ENCODE data around the gene LASP1NB.
A peak's percentile ranks its signal among the peaks of the same experiment; 100 is the strongest.
"Not testable (repeated sequence)": the region's sequence is repeated elsewhere in the genome, so short reads cannot be mapped to it uniquely, and the experiment has no call there.

LASP1NB gene

DNA sequence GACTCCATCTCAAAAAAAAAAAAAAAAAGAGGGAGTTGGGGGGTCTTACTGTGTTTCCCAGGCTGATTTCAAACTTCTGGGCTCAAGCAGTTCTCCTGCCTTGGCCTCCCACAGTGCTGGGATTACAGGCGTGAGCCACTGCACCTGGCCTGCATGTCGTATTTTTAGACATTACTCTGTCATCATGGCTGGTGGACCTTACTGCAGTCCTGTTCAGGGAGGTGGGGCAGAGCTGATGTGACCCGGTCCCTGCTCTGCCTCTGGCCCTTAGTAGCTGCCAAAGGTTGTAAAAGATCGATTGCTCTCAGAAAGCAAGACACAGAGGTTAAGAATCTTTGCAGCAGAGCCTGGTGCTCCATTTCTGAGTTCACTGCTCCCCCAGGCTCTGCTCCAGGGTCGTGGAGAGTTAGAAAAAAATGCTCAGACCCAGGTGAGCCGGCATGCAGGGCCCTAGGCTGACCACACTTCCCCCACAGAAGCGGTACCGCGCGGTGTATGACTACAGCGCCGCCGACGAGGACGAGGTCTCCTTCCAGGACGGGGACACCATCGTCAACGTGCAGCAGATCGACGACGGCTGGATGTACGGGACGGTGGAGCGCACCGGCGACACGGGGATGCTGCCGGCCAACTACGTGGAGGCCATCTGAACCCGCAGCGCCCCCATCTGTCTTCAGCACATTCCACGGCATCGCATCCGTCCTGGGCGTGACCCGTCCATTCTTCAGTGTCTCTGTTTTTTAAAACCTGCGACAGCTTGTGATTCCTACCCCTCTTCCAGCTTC is 7.1 kb upstream of the LASP1NB start:
- no peak for DNase-seq

DNA sequence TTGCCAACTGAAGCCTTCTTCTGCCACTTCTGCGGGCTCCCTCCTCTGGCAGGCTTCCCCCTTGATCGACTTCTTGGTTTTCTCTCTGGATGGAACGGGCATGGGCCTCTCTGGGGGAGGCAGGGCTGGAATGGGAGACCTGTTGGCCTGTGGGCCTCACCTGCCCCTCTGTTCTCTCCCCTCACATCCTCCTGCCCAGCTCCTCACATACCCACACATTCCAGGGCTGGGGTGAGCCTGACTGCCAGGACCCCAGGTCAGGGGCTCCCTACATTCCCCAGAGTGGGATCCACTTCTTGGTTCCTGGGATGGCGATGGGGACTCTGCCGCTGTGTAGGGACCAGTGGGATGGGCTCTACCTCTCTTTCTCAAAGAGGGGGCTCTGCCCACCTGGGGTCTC is 6.5 kb upstream of the LASP1NB start:
- DNase-seq: no peak

GRCh38 chr17:38919316-38920078 is 5.9 kb upstream of the LASP1NB start:
- no peak for DNase-seq

- DNase-seq: no peak
These were observed 4.8 kb upstream of the LASP1NB start for GRCh38 chr17:38920374-38921291.

DNA sequence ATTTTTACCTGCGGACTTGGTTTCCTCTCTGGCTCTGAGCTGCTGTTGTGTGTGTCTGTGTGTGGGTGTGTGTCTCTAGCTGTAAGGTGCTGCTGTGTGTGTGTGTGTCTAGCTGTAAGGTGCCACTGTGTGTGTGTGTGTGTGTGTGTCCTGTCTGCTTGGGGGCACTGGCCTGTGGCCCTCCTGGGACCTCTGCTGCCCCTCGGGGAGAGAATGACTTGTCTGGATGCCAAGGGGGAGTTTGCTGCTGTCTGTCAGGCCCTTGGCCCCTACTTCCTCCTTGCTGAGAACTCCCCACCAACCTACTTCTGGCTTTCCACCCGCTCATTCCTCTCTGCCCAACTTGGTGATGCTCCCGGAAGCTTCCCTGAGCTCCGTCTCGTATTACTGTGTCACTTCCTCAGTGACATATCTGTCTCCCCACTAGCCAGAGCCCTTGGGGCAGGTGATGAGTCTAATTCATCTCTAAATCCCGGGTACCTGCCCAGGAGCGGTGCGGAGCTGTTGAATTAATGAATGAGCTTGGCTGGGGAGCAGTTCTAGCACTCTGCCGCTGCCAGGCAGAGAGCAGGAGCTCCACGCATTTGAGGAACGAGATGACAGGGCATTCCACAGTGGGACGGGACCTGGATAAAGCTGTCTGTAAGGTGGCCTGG is 3.5 kb upstream of the LASP1NB start:
- no peak for DNase-seq

GRCh38 chr17:38922538-38923297 is 2.7 kb upstream of the LASP1NB start:
- DNase-seq: no peak

GRCh38 chr17:38926293-38927070 is 1.1 kb downstream of the LASP1NB start:
- DNase-seq: no peak

- not testable (repeated sequence) for DNase-seq
These were observed 5.4 kb downstream of the LASP1NB start for GRCh38 chr17:38930782-38931181.

DNA sequence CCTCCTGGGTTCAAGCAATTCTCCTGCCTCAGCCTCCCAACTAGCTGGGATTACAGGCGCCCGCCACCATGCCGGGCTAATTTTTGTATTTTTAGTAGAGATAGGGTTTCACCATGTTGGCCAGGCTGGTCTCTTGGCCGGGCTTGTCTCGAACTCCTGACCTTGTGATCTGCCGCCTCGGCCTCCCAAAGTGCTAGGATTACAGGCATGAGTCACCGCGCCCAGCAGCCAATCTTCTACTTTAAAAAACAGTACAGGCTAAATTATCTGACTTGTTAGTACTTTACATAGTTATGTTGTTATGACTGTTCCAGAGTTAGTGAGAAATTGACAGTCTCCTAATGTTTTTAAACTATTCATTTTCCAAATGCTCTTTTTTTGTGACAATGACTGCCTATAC is 8.5 kb downstream of the LASP1NB start:
- not testable (repeated sequence) for DNase-seq

DNA sequence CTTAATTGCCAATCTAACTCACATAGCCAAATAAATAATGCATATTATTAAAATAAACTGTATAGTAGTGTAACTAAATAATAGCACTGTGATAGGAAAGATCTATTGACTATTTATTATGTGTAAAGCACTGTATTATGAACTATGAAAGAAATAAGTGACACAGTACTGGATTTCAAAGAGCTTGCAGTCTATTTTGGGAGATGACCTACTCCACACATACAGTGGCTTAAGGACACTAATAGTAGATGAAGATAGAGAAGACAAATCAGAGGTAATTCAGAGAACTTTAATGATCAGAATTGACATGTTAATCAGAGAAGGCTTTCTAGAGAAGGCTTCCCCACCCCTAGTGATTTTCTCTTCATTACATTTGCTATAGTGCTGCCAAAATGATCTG is 14.6 kb downstream of the LASP1NB start:
- no peak for DNase-seq

- no peak for DNase-seq
These were observed 15.0 kb downstream of the LASP1NB start for GRCh38 chr17:38940404-38940803.

- no peak for DNase-seq
These were observed 17.4 kb downstream of the LASP1NB start for GRCh38 chr17:38942696-38943334.

GRCh38 chr17:38943607-38944006 is 18.2 kb downstream of the LASP1NB start:
- DNase-seq: no peak

DNA sequence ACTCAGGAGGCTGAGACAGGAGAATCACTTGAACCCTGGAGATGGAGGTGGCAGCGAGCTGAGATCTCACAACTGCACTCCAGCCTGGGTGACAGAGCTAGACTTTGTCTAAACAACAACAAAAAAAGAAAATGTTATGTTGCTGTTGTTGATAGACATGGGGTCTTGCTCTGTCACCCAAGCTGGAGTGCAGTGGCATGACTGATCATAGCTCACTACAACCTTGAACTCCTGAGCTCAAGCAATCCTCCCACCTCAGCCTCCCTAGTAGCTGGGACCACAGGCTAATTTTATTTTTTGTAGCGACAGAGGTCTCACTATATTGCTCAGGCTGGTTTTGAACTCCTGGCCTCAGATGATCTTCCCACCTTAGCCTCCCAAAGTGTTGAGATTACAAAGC is 21.8 kb downstream of the LASP1NB start:
- DNase-seq: no peak

GRCh38 chr17:38953800-38954199 is 28.4 kb downstream of the LASP1NB start:
- not testable (repeated sequence) for DNase-seq

DNA sequence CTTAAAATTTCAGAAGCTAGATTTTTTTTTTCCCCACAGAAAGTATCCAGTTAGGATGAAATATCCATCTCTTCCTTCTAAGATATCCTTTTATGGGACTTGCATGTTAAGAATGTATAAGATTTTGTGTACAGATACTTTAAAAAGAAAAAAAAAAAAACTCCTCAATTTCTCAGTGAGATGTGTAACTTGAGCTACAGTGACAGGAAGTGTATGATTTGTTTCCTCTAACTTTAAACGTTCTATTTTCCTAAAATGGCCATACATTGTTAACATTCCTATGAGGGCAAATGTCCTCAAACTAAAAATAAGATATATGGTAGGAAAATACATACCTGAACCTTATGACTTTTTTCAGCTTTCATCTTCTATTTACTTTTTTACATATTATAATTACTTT is 32.9 kb downstream of the LASP1NB start:
- DNase-seq: no peak

DNA sequence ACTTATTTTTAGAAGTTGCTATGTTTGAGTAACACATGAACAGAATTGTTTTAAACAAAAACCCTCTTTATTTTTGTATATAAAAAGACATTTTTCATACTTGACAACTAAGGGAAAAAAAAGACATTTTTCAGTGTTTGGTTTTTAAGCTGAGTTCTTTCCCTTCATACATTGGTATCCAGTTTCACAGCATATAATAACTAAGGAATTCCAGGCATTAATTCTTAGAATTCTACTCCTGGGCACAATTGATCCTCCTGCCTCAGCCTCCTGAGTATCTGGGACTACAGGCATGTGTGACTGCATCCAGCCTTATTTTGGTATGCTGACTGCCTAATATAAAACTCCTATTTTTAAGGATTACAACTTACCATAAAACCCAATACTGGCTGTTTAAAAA is 33.3 kb downstream of the LASP1NB start:
- no peak for DNase-seq

DNA sequence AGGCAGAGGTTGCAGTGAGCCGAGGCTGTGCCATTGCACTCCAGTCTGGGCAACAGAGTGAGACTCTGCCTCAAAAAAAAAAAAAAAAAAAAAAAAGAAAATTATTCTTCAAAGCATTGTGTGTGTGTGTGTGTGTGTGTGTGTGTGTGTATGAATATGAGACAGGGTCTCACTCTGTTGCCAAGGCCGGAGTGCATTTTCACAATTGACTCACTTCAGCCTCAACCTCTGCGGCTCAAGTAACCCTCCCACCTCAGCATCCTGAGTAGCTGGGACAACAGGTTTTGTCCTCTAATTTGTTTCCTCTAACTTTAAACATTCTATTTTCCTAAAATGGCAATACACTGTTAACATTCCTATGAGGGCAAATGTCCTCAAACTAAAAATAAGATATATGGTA is 34.1 kb downstream of the LASP1NB start:
- DNase-seq: no peak

GRCh38 chr17:38960402-38960801 is 35.0 kb downstream of the LASP1NB start:
- peak in 1 of 2 donors; percentile 18 for DNase-seq

DNA sequence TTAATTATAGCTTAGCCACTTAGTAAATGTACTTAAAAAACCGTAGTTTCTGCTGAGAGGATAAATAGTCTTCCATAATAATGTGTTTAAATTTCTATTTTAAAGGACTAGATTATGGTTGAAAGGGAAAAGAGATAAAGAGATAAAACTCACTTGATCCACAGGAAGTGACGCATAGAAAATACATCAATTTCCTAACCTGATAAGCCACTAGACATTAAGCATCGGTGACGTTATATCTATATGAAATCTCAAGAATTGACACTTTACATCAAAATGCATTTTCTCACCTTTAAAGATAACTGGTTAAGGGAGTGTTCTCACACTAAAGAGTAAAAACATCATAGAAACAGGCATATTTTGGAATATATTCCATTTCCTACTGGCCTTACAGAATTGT is 36.0 kb downstream of the LASP1NB start:
- DNase-seq: no peak

Data from CD4-positive, alpha-beta T cell treated with Interferon alpha-2 for 1 hour (primary cell).